HT1080 (cell line): Measurements from ENCODE around the gene MAGI1. TPM values are rescaled to one million over a fixed set of nuclear protein-coding genes. Genes with fewer than 3 reads are reported as not detected.

Experiments used
- DNase-seq: peaks from one replicate; pipeline ENCODE4 v3.0.0-alpha.2; 2015; ENCODE audit warnings: low read depth
- total RNA-seq: library from RNA; depleted of rRNA; stranded (reverse); fragments of >200 nt; shearing (Covaris generic); gene quantifications from 2 replicates; pipeline ENCODE4 v1.2.3, GENCODE V29; 2014

MAGI1 gene
- total RNA-seq, 1 experiment from 2014 or later = 15.2 TPM

- DNase-seq = no peak
Measured at GRCh38 chr3:65597952-65598413, 440.7 kb downstream of the MAGI1 start.

GRCh38 chr3:65597226-65597951 is 441.3 kb downstream of the MAGI1 start:
- DNase-seq = peak; percentile 24

- no peak for DNase-seq
Measured at GRCh38 chr3:65596571-65597225, 442.0 kb downstream of the MAGI1 start.

DNA sequence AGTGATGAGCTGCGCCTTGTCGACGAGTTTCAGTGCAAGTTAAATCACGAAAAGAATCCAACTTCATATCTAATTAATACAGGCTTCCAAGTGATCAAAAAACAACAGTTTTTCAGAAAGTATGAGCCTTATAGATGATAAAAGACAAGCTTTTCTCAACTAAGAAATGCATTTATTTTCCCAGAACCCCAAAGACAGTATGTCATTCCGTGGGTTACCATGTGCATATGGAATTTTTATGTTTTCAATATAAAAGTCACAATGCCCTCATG is 442.8 kb downstream of the MAGI1 start:
- DNase-seq = no peak

DNA sequence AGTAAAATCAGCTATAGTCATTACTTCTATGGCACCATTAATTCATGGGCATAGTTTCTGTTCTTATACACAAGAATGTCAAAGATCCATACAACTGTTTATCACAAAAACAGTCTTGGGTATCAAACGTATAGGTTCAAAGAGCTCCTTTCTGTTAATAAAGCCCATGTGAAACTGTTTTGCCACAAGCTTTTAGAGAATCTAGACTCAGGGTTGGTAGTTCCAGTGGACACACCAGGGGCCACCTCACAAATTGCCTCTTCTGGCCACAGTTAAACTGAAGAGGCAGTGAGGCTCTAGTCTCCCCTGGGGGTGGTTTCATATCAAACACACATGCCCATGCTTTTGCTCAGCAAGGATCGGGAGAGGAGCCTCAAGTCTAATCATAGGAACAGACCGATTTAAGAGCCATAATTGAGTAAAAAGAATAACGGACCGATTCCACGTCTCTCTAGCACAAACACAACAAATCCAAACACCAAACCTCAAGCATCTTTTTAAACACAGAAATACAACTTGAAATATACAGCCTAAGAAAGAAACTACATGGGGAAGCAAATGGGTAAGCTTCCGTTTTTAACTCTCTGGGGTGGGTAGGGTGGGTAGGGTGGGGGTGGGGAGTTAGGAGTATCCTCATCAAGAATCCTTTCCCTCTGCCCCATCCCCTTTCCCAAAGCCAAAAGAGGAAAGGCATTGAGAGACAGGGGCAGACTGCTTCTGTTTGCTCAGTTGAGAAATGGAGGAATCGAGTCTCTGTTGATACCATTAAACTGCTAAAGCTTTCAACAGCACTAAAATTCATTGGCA is 443.3 kb downstream of the MAGI1 start:
- no peak for DNase-seq

- DNase-seq = no peak
Measured at GRCh38 chr3:65593780-65594752, 444.7 kb downstream of the MAGI1 start.

GRCh38 chr3:65591313-65591712 is 447.4 kb downstream of the MAGI1 start:
- no peak for DNase-seq

DNA sequence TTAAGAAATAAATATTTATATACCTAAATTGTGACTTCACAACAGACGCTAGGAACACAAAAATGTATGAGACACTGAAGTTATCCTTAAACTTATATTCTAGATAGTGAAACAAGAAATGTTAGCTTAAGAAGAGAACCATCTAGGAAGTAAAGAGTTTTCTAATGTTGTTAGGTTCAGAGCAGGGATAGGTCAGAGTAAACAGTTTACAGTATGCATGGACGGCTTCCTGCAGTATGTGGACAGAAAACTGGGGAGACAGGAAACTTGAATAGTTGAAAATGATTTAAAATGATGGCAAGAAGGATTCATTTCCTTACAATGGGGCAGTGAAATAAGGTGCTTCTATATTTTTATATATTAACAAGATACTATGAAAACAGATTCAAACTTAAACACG is 449.8 kb downstream of the MAGI1 start:
- DNase-seq = no peak

DNA sequence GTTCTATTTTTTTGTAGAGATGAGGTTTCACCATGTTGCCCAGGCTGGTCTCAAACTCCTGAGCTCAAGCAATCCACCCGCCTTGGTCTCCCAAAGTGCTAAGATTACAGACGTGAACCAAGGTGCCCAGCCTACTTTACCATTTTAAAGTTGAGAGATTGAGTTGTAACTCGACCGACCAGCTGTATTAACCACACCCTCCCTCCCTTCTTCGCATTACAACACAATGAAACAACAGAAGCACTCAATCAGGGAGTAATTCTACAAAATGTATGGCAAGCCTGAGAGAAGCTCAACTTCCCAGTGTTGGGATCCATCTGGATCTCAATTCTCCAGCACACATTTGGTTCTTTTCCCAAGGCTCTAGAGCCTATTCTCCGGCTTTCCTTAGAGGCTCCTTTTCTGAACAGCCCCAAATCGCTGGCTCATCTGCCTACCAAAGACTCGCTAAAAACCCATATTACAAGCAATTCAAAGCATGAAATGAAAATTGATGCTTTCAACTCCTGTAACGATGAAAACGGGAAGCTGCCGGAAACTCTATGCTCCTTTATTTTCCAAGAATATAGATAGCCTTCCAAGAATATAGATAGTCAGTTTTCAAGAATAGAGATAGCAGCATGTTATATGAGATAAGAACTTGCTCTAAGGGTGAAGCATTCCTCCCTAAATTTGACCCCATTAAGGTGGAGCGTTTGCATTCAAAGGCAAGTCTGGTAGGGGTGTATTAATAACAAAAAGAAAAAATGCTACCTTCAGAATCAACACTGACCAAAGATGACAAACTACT is 450.9 kb downstream of the MAGI1 start:
- DNase-seq = no peak

DNA sequence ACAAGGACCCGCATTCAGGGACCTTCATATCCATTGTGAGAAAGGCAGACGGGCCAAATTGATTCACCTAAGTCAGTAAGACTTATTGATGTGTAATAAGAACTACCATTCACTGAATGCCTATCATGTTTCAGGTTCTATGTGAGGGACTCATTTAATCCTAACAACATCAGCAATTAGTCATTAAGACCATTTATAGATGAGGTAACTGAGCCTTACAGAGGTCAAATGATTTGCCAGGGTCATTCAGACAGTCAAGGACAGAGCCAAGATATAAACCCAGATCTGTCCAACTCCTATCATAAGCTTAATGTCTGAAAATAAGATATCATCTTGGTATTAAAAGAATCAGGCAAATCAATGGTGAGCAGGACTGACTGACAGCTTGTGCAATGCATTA is 453.8 kb downstream of the MAGI1 start:
- DNase-seq = no peak

DNA sequence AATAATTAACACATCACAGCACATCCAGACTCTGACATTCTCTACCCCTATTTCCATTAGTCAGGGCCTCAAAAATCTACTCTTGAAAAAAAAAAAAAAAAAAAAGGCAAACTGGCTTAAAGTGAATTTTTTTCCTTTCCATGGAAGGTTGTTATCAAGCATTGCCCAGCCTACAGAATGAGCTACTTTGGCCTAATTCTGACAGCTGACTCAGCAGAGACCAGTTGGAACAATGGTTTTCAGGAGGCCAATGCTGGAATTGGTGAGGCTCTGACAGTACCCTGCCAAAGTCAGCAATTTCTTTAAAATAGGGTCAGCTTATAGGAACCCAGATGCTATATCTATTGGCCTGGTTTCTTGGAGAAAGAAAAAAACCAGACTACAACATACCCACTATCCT is 454.7 kb downstream of the MAGI1 start:
- no peak for DNase-seq

DNA sequence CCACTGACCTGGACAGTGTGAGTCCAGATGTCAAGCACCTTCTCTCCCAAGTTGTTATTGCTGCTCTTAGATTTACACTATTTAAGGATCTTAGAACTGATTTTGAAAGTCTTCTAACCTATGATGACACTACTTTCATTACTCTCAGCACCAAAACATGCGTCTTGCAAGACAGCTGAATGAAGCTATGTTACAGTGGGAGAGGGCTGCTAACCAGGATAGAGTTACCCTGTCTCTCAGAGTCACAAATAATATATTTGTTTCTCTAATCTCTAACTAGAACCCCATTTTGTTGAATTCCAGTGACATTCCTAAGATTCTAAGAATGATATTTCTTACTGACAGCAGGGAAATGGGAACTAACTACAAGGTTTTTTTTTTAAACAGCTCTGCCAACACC is 455.5 kb downstream of the MAGI1 start:
- DNase-seq = no peak

- no peak for DNase-seq
Measured at GRCh38 chr3:65582012-65582717, 456.6 kb downstream of the MAGI1 start.

DNA sequence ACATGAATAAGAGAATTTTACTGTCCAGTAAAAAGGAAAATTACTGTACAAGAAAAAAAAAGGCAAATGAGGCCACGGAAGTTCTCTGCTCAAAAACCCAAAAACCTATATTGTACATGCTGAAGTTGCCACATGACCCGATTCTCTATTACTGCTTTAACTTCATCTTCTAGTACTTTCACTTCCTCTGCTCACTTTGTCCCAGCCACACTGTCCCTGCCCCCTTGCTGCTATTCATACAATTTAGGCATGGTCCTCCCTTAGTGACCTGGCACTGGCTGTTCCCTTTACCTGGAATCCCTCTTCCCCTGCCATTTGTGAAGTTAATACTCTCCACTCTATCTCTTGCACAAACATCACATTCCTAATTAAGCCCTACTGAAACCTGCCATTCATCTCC is 457.4 kb downstream of the MAGI1 start:
- DNase-seq = no peak

DNA sequence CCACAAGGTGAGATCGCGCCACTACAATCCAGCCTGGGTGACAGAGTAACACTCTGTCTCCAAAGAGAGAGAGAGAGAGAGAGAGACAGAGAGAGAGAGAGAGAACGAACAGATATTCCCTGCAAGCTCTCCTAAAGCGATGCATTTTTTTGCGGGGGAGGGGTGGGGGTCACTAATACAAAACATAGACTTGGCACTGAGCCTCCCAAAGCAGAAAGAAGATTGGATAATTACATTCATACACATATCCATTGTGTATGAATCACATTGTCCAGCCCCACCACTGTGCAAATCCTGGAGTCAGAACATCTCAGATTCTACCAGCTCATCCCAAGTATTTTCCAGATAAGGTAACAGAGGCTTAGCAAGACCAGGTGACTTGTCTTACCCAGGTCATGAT is 459.9 kb downstream of the MAGI1 start:
- no peak for DNase-seq

- DNase-seq = no peak
Measured at GRCh38 chr3:65577843-65578430, 460.8 kb downstream of the MAGI1 start.

DNA sequence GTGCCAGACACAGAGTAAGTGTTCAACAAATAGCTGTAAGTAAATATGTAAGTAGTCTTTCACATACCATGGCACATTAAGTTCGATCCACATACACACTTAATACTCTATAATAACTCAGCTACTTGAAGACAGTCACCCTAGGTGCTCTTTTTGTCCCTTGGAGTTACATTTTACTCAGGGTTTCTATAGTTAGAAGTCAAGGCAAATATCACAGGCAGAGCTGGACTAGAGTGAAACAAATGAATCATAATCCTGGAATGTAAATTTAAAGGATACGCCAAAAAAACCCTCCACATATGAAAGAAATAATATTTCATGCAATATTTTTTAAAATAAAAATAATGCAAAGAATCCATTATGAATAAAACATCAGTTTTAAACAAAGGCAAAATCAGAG is 461.8 kb downstream of the MAGI1 start:
- no peak for DNase-seq

DNA sequence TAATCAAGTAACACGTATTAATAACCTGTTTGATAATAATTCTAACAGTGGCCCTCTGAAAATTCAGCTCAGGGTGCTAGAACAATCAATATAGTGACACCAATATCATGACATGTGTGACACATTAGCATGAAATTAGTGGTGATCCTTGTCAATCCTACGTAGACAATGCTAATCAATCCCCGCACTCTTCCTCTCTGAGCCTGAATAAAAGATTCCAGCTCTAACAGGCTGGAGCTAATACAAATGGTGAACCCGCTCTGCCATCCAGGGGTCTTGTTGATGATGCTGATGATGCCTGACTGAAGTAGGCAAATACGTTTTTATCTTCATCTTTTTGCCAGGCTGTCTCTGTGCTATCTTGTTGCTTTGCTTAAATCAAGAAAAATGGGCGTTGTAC is 462.5 kb downstream of the MAGI1 start:
- no peak for DNase-seq

DNA sequence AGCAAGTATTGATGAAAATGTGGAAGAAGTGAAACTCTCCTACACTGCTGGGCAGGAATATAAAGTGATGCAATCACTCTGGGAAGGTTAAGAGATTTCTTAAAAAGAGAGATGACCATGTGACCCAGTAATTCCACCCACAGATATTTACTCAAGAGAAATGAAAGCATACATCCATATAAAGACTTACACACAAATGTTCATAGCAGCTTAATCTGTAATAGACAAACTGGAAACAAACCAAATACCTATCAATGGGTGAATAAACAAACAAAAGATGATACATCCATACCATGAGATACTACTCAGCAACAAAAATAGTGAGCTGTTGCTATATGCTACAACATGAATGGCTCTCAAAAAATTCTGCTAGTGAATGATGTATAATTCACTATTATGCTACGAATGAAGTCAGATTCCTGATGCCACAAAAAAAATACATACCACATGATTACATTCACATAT is 463.3 kb downstream of the MAGI1 start:
- DNase-seq = peak; percentile 76
